ENCODE data around the gene CLEC4M.

The CLEC4M gene

GRCh38 chr19:7762719-7763293 lies at the start of gene CLEC4M:
Gene CLEC4M (plus strand): TSS chr19:7763243. CDS start chr19:7763267, 24 bp downstream.
- no peak for DNase-seq (ENCODE audit: low read depth in 2 of 2)

GRCh38 chr19:7715671-7716070 lies 47.4 kb upstream of the CLEC4M start:
- no peak for DNase-seq (ENCODE audit: low read depth in 2 of 2)

GRCh38 chr19:7716762-7717161 lies 46.3 kb upstream of the CLEC4M start:
- no peak for DNase-seq (ENCODE audit: low read depth in 2 of 2)

GRCh38 chr19:7718668-7719067 lies 44.4 kb upstream of the CLEC4M start:
- DNase-seq (ENCODE audit: low read depth in 2 of 2), result no peak

- DNase-seq (ENCODE audit: low read depth in 2 of 2), result no peak
Observed at GRCh38 chr19:7720351-7720750, 42.7 kb upstream of the CLEC4M start.

- DNase-seq (ENCODE audit: low read depth in 2 of 2), result no peak
Observed at GRCh38 chr19:7722231-7722651, 40.8 kb upstream of the CLEC4M start.

- DNase-seq (ENCODE audit: low read depth in 2 of 2), result no peak
Observed at GRCh38 chr19:7725791-7726190, 37.3 kb upstream of the CLEC4M start.

- DNase-seq (ENCODE audit: low read depth in 2 of 2), result no peak
Observed at GRCh38 chr19:7729211-7729610, 33.8 kb upstream of the CLEC4M start.

- no peak for DNase-seq (ENCODE audit: low read depth in 2 of 2)
Observed at GRCh38 chr19:7729831-7730285, 33.2 kb upstream of the CLEC4M start.

GRCh38 chr19:7730286-7731217 lies 32.5 kb upstream of the CLEC4M start:
- DNase-seq (ENCODE audit: low read depth in 2 of 2), result no peak

- no peak for DNase-seq (ENCODE audit: low read depth in 2 of 2)
Observed at GRCh38 chr19:7731218-7731595, 31.8 kb upstream of the CLEC4M start.

GRCh38 chr19:7731615-7732014 lies 31.4 kb upstream of the CLEC4M start:
- no peak for DNase-seq (ENCODE audit: low read depth in 2 of 2)

GRCh38 chr19:7732045-7732444 lies 31.0 kb upstream of the CLEC4M start, which contains the start of gene CLEC4G:
Gene CLEC4G (minus strand): TSS chr19:7732110. CDS start chr19:7732102, 8 bp downstream.
- DNase-seq (ENCODE audit: low read depth in 2 of 2), result no peak

- no peak for DNase-seq (ENCODE audit: low read depth in 2 of 2)
Observed at GRCh38 chr19:7733376-7733775, 29.7 kb upstream of the CLEC4M start.

- DNase-seq (ENCODE audit: low read depth in 2 of 2), result no peak
Observed at GRCh38 chr19:7734220-7735203, 28.5 kb upstream of the CLEC4M start.

- DNase-seq (ENCODE audit: low read depth in 2 of 2), result no peak
Observed at GRCh38 chr19:7736148-7736547, 26.9 kb upstream of the CLEC4M start.

GRCh38 chr19:7737215-7737614 lies 25.8 kb upstream of the CLEC4M start:
- no peak for DNase-seq (ENCODE audit: low read depth in 2 of 2)

- DNase-seq (ENCODE audit: low read depth in 2 of 2), result no peak
Observed at GRCh38 chr19:7738023-7738422, 25.0 kb upstream of the CLEC4M start.

- no peak for DNase-seq (ENCODE audit: low read depth in 2 of 2)
Observed at GRCh38 chr19:7739211-7739755, 23.8 kb upstream of the CLEC4M start.

- no peak for DNase-seq (ENCODE audit: low read depth in 2 of 2)
Observed at GRCh38 chr19:7739801-7740681, 23.0 kb upstream of the CLEC4M start.

GRCh38 chr19:7740682-7741054 lies 22.4 kb upstream of the CLEC4M start:
- DNase-seq (ENCODE audit: low read depth in 2 of 2), result no peak

All from stimulated activated CD8-positive, alpha-beta memory T cell treated with anti-CD3 and anti-CD28 coated beads, Interleukin-15, amount 100 ng/mL, for 4 hours (primary cell).